ENCODE measurements around the gene LENG1.

The LENG1 gene

DNA sequence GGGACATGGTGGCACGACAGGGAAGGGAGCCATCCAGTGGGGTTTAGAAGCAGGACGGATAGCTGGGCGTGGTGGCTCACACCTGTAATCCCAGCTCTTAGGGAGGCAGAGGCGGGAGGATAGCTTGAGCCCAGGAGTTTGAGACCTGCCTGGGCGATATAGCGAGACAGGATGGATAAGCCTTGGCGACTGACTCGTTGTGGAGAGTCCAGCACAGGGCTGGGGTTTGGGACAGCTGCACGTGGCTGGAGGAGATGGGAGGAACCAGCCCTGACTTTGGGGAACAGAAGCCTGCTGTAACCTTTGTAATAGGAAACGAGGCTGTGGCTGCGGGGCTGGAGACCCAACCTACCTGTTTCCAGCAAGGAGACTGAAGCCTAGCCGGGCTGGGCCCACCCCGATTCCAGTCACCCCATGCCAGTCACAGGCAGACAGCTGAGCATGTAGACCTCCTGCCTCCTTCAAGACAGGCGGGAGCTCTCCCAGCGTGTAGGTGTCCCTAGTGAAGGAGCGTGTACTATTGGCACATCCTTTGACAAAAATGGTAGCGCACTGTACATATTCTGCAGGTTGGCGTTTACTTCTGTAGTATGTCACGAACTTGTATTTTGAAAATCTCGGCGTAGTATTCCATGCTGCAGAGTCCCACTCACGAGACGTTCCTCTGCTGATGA is 8.0 kb downstream of the LENG1 start:
- DNase-seq (ENCODE audit: low read depth) = no peak
- TF ChIP-seq, protein P1, sequence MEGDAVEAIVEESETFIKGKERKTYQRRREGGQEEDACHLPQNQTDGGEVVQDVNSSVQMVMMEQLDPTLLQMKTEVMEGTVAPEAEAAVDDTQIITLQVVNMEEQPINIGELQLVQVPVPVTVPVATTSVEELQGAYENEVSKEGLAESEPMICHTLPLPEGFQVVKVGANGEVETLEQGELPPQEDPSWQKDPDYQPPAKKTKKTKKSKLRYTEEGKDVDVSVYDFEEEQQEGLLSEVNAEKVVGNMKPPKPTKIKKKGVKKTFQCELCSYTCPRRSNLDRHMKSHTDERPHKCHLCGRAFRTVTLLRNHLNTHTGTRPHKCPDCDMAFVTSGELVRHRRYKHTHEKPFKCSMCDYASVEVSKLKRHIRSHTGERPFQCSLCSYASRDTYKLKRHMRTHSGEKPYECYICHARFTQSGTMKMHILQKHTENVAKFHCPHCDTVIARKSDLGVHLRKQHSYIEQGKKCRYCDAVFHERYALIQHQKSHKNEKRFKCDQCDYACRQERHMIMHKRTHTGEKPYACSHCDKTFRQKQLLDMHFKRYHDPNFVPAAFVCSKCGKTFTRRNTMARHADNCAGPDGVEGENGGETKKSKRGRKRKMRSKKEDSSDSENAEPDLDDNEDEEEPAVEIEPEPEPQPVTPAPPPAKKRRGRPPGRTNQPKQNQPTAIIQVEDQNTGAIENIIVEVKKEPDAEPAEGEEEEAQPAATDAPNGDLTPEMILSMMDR (IDR thresholded peaks at IDR 0.05; ENCODE audit: control insufficient read depth, insufficient read depth, low read depth, low read length, missing control alignments) = no peak
- no peak overlapping the region for H3K4me3 ChIP-seq (ENCODE audit: control insufficient read depth, low read depth, low read length)

DNA sequence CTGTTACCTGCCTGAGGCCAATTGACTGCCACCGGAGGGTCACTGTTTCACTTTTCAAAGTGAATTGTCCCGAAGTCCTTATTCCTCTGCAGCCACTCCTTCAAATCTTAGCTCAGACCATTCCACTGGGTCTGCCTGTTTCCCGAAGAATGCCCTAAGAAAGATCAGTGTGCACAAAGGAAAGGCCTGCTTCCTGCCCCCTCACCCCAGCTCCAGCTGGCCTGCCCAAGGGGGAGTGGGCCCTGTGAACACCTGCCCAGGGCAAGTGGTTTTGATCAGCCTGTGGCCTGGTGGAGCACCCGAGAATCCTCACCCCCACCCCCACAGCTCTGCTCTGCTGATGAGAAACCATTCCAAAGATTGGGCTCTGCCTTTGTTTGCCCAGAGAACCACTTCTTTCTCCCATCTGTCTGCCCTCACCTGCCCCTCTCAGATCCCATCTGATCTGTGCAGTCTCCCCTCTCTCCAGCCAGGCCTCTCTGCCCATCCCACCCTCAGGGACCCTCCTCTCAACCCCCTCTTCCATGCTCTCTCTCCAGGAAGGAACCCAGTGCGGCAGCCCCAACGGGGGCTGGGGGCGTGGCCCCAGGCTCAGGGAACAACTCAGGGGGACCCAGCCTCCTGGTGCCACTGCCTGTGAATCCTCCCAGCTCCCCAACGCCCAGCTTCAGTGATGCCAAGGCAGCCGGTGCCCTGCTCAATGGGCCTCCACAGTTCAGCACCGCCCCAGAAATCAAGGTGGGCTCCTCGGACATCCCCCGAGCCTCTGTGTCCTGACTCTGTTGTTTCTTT is 10.3 kb downstream of the LENG1 start:
- no peak for DNase-seq (ENCODE audit: low read depth)
- TF ChIP-seq, protein P1 (IDR thresholded peaks at IDR 0.05; ENCODE audit: control insufficient read depth, insufficient read depth, low read depth, low read length, missing control alignments) = no peak
- no peak overlapping the region for H3K4me3 ChIP-seq (ENCODE audit: control insufficient read depth, low read depth, low read length)

DNA sequence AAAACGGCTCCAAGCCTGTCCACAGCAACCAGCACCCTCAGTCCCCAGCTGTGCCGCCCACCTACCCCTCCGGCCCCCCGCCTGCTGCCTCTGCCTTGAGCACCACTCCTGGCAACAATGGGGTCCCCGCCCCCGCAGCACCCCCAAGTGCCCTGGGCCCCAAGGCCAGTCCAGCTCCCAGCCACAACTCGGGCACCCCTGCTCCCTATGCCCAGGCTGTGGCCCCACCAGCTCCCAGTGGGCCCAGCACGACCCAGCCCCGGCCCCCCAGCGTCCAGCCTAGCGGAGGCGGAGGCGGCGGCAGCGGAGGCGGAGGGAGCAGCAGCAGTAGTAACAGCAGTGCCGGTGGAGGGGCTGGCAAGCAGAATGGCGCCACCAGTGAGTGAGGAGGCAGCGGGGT is 11.4 kb downstream of the LENG1 start:
- TF ChIP-seq, protein P1 (IDR thresholded peaks at IDR 0.05; ENCODE audit: control insufficient read depth, insufficient read depth, low read depth, low read length, missing control alignments) = no peak
- DNase-seq (ENCODE audit: low read depth) = no peak
- H3K4me3 ChIP-seq (ENCODE audit: control insufficient read depth, low read depth, low read length) = no peak overlapping the region

DNA sequence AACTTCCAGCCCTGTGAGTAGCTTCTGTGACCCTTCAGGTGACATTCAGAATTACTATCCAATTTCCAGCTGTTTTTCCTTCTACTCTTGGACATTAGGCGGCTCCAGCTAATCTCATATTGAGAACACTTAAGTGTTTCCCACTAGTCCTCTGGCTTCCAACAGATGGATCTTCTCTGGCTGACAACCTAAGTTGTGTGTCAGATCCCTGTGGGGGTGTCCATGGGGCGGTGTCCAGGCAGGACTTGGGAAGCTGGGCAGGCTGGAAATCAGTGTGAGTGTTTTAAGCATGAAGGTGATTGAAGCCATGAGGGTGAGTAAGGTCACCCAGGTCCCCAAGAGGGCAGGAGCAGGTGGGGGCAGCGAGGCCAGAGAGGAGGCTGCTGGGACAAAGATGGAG is 11.8 kb downstream of the LENG1 start:
- TF ChIP-seq, protein P1 (IDR thresholded peaks at IDR 0.05; ENCODE audit: control insufficient read depth, insufficient read depth, low read depth, low read length, missing control alignments) = no peak
- H3K4me3 ChIP-seq (ENCODE audit: control insufficient read depth, low read depth, low read length) = no peak overlapping the region
- DNase-seq (ENCODE audit: low read depth) = no peak

DNA sequence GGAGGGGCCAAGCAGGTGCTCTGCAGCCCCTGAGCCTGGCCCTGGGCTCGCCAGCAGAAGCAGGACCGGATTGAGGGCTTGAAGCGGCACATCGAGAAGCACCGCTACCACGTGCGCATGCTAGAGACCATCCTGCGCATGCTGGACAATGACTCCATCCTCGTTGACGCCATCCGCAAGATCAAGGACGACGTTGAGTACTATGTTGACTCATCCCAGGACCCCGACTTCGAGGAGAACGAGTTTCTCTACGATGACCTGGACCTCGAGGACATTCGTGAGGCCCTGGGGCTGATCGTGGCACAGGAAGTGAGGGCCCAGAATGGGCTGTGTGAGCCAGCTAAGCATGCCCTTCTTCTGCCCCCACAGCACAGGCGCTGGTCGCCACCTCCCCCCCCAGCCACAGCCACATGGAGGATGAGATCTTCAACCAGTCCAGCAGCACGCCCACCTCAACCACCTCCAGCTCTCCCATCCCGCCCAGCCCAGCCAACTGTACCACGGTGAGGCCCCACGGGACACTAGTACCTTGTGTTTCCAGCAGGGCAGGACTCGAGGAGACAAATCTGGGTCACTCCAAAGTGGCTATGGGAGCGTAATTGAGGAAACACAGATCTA is 13.9 kb downstream of the LENG1 start:
- DNase-seq (ENCODE audit: low read depth) = no peak
- TF ChIP-seq, protein P1 (IDR thresholded peaks at IDR 0.05; ENCODE audit: control insufficient read depth, insufficient read depth, low read depth, low read length, missing control alignments) = no peak
- no peak overlapping the region for H3K4me3 ChIP-seq (ENCODE audit: control insufficient read depth, low read depth, low read length)

DNA sequence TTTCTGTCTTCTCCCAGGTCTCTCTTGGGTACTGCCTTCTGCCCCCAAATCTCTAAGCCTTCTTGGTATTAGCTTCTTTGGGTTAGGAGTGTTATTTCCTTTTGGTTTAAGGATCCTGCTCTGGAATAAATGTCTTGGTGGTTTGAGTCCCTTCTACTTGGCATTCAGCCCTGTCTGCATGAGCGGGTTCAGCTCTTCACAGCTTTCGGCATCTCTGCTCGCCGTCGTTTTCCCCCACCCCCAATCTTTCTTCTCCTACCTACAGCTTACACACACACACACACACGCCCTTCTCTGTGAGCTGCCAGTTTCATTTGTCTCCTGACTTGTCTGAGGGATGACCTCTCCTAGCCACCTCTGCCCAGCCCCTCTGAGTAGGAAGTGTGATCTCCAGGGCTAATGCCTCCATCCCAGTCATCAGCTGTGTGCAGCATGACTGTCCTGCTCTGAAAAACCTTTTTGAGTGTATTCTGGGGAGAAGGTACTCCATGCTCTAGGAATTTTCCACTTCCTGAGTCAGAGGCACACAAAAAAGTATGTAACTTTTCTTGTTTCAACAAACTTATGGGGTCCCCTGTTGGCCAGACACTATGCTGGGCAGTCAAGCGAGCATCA is 17.2 kb downstream of the LENG1 start:
- TF ChIP-seq, protein P1 (IDR thresholded peaks at IDR 0.05; ENCODE audit: control insufficient read depth, insufficient read depth, low read depth, low read length, missing control alignments) = no peak
- no peak overlapping the region for H3K4me3 ChIP-seq (ENCODE audit: control insufficient read depth, low read depth, low read length)
- DNase-seq (ENCODE audit: low read depth) = no peak
